ENCODE data around the gene RCC1. TPM values are rescaled to one million over a fixed set of nuclear protein-coding genes. Genes with fewer than 3 reads are reported as not detected.

RCC1 gene
- total and polyA plus RNA-seq, 12 donors, result 12.6 to 24.4 (median 17.2) TPM

DNA sequence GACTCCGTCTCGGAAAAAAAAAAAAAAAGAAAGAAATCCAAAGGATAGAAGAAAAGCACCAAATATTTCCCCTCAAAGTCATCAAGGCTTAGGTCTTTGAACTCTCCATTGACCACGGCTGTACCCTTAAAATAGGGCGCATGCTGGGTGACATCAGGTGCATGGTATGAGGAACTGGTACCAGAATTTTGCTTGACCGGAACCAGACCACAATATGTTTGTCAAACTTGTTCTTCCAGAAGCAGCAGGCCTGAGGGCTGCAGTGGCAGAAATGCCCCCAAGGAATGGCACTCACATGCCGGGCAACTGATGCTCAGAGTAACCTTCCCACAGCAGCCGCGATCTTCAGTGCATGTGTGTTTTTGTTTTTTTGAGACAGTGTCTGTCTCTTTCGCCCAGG lies 21.0 kb downstream of the RCC1 start:
- Histone ChIP-seq H3K4me3 (no peak overlapping the region), H3K27me3 (no peaks in the 10 kb centered on the region), H3K36me3 (replicated peaks in 1 of 2) (no peaks in the 10 kb centered on the region), H3K4me1 (replicated peaks in 1 of 2) (no peaks in the 10 kb centered on the region), H3K27ac (no peak overlapping the region), H3K9me3 (replicated peaks in 1 of 3) (no peaks in the 10 kb centered on the region)
- intact Hi-C loops (cut with DNase I), result no loop called here
- 89 to 96% (median 93%) methylated on average over 8 to 9 of the region's 9 CpGs for WGBS, 4 donors
- DNase-seq, result no peak
- TF ChIP-seq, protein P1, sequence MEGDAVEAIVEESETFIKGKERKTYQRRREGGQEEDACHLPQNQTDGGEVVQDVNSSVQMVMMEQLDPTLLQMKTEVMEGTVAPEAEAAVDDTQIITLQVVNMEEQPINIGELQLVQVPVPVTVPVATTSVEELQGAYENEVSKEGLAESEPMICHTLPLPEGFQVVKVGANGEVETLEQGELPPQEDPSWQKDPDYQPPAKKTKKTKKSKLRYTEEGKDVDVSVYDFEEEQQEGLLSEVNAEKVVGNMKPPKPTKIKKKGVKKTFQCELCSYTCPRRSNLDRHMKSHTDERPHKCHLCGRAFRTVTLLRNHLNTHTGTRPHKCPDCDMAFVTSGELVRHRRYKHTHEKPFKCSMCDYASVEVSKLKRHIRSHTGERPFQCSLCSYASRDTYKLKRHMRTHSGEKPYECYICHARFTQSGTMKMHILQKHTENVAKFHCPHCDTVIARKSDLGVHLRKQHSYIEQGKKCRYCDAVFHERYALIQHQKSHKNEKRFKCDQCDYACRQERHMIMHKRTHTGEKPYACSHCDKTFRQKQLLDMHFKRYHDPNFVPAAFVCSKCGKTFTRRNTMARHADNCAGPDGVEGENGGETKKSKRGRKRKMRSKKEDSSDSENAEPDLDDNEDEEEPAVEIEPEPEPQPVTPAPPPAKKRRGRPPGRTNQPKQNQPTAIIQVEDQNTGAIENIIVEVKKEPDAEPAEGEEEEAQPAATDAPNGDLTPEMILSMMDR (IDR thresholded peaks at IDR 0.05), result no peak
- TF ChIP-seq POLR2A (IDR thresholded peaks at IDR 0.05), result no peak

DNA sequence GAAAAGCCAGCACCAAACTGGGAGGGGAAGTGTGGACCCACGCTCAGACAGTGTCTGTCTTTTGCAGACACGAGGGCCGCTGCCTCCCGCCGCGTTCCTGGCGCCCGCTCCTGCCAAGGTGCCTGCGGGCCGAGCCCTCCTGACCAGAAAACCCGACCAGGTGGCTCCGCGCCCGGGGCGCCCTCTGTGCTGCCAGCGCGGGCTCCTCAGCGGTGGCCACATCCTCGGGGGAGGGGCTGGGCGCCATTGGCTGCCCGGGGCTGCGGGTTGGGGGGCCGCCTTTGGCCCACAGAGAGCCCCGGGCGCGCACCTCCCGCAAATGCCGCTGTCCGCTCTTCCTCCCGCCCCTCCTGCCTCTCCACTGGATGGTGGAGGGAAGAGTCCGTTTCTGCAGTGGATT lies 24.6 kb downstream of the RCC1 start:
- peaks cover 0 to 4% of the 10 kb centered on the region in 2 donors for H3K36me3 ChIP-seq (replicated peaks in 1 of 2)
- no peaks in the 10 kb centered on the region for H3K27me3 ChIP-seq
- no peak for DNase-seq
- H3K9me3 ChIP-seq (replicated peaks in 1 of 3), result no peaks in the 10 kb centered on the region
- H3K4me3 ChIP-seq, result no peak overlapping the region
- TF ChIP-seq POLR2A (IDR thresholded peaks at IDR 0.05), result no peak
- TF ChIP-seq, protein P1 (IDR thresholded peaks at IDR 0.05), result no peak
- intact Hi-C loops (cut with DNase I), result no loop called here
- H3K4me1 ChIP-seq (replicated peaks in 1 of 2), result no peaks in the 10 kb centered on the region
- no peak overlapping the region for H3K27ac ChIP-seq
- WGBS, 4 donors, result 96 to 98% (median 97%) methylated on average over 5 to 31 of the region's 31 CpGs

DNA sequence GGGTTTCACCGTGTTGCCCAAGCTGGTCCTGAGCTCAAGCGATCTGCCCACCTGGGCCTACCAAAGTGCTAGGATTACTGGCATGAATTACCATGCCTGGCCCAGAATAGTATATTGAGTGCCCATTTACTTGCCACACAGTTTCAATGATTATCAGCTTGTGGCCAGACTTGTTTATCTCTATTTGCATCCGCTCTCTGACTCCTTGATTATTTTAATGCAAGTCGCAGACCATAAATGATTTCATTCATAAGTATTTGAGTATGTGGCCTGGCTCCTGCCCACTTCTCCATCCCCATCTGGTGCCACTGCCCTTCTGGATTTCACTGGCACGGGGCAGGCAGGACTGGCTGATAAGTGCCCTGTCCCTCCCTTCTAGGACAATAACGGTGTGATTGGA lies 28.8 kb downstream of the RCC1 start:
- TF ChIP-seq, protein P1 (IDR thresholded peaks at IDR 0.05), result no peak
- no peak for TF ChIP-seq POLR2A (IDR thresholded peaks at IDR 0.05)
- 93 to 98% (median 97%) methylated on average over 6 of the region's 6 CpGs for WGBS, 4 donors
- no peak for DNase-seq
- H3K4me3 ChIP-seq, result no peak overlapping the region
- intact Hi-C loops (cut with DNase I), result no loop called here
- H3K27me3 ChIP-seq, result no peaks in the 10 kb centered on the region
- H3K36me3 ChIP-seq (replicated peaks in 1 of 2), result peaks cover 0 to 5% of the 10 kb centered on the region in 2 donors
- no peak overlapping the region for H3K27ac ChIP-seq
- no peaks in the 10 kb centered on the region for H3K9me3 ChIP-seq (replicated peaks in 1 of 3)
- no peaks in the 10 kb centered on the region for H3K4me1 ChIP-seq (replicated peaks in 1 of 2)

DNA sequence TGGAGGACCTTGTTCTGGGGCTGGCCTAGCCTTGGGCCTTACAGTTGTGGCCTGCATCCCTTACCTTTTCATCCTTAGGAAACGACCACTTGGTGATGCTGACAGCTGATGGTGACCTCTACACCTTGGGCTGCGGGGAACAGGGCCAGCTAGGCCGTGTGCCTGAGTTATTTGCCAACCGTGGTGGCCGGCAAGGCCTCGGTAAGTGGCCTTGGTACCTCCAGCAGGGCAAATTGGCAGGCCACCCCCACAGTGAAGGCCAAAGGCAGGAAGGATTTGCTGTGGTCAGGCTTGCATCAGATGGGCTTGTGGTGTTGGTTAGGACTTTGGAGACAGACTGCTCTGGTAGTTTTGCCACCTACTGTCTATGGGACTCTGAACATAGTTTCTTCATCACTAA lies 29.3 kb downstream of the RCC1 start:
- DNase-seq, result no peak
- Histone ChIP-seq H3K27me3 (no peaks in the 10 kb centered on the region), H3K4me1 (replicated peaks in 1 of 2) (no peaks in the 10 kb centered on the region), H3K27ac (no peak overlapping the region), H3K36me3 (replicated peaks in 1 of 2) (peaks cover 0 to 5% of the 10 kb centered on the region in 2 donors), H3K9me3 (replicated peaks in 1 of 3) (no peaks in the 10 kb centered on the region), H3K4me3 (no peak overlapping the region)
- TF ChIP-seq, protein P1 (IDR thresholded peaks at IDR 0.05), result no peak
- TF ChIP-seq POLR2A (IDR thresholded peaks at IDR 0.05), result no peak
- WGBS, 4 donors, result 40 to 70% (median 55%) methylated on average over 2 to 6 of the region's 6 CpGs
- intact Hi-C loops (cut with DNase I), result no loop called here

Data from adrenal gland (tissue), 12 donors.